Measurements from ENCODE around the gene SYNJ2.

SYNJ2 gene

DNA sequence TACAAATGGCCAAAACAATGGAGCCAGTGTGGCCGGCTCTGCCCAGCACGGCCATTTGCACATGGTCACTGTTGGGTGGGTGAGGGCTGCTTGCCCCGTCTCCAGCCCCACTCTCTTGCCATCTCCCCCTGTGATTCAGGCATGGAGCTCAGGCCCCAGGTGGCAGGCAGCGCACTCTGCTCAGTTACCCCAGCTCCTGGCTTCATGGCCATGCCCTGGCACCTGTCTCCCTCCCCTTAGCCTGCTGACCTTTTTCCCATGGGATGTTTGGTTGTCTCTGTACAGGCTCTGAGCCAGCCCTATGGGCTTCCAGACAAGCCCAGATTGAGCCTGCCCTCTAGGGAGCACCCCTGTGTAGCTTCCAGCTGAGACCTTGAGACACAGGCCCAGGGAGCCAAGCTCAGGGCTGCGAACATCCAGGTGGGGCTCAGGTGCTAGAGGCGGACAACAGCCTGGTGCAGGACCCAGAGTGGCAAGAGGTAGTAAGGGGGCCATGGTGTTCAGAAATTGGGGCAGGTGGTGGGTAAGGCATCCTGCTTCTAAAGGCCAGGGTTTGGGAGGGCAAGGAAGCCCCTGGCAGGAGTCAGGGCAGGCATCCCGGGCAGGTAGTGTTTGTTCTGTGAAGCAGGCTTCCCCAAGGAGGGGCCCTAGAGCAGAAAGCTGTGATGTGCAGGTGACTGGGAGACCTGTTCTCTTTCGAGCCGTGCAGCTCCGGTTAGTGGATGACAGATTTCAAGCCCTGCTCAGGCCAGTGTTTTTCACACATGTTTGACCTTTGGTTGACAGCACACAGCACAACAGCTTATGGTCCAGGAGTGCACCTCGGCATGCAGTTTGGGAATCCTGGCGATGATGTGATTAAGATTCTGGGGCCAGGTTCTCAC lies 17.7 kb downstream of the SYNJ2 start:
- DNase-seq, result no peak

DNA sequence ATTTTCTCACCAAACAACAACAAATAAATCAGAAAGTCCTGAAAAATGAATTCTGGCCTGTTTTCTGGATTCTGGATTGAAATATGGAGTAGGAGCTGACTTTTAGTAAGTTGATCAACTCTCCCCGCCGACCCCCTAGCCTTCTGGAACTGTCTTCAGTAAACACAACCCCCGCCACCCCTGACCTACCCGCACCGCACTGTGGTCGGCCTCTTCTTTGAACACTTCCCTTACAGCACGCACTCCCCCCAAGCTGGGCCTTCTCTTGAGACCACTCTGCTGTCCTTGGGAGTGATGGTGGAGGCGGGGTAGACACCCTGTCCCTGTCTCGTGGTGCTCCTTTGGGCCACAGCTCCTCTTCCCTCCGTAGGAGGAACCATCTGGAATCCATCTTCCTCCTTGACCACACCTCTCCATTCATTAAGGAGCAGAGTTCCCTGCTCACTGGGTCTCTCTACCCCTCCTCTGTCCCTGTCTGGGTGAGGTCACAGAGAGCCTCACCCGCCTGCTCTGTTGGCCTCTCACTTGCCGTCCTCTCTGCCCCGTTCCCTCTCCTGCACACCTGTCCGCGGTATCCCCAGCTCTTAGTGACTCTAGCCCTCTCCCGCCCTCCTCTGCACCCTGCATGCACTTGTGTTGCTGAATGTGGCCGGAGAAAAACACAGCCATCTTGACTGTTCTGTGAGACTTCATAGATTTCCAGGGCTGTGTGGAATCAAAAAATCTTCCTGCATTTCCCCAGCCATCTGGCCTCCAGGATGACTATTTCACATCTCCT lies 19.1 kb downstream of the SYNJ2 start:
- no peak for DNase-seq

DNA sequence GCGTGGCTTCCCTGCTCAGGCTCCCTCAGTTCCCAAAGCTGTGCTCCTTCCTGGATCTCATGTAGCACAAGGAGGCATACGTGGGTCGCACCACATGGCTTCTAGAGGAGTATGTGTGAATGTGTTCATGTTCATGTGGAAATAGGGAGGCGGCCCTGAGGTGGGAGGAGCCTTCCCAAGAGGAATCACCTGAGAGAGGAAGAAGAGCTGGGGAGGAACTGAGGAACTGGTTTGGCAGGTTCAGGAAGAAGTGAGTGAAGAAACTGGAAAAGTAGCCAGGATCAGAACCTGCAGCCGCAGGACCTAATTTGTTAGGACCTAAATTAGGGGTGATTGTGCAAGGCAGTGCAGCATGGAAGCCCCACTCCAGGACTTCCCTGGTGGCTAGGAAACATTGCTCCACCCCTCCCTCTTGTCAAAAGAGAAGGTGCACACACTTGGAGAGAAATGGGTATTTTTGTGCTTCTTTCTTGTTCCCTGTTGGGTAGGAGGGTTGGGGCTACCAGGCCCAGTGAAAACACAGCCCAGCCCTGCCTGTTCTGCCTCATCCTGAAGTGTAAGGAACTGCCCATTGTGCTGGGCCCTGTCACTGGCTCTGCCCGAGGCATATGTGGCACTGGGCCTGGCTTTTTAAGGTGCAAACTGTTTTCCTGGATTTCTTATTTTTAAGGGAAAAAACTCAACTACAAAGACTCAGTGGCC lies 20.7 kb downstream of the SYNJ2 start:
- DNase-seq, result no peak

DNA sequence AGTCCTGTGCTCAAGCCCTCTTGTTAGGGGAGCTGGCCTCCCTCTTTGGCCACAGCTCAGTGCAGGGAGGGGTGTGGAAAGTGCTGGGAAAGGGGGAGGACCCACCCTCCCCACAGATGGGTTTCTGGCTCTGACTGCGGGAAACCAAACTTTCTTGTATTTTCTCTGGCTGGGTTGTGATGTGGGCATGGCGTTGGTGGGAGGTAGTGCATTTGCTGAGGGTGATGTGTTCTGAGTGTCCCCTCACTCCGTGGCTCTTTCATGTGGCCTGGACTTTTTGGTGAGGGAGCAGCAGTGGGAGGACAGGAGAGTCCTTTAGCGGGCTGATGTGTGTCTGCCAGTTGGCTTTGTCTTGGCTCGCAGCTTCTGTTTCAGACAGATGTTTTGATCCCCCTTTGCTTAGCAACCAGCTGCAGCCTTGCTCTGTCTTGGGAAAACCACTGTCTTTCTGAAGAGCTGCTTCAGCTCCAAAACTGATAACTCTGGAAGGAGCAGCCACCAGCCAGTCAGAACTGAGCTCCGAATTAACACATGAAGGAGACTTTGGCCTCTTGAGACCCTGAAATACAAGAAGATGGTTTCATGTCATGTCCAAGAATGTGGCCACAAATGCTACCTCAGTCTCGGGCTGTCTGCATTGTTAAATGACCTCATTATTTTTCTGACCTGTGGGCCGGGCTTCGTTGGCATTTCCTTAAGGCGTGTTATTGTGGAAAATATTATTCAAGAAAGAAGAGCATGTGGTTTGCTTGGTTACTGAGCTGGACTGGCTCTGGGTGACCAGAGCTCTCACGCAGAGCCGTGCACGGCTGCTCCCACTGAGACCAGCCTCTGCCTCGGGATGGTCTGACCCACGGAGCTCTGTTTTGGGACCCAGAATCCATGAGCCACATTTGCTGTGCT lies 21.5 kb downstream of the SYNJ2 start:
- no peak for DNase-seq

DNA sequence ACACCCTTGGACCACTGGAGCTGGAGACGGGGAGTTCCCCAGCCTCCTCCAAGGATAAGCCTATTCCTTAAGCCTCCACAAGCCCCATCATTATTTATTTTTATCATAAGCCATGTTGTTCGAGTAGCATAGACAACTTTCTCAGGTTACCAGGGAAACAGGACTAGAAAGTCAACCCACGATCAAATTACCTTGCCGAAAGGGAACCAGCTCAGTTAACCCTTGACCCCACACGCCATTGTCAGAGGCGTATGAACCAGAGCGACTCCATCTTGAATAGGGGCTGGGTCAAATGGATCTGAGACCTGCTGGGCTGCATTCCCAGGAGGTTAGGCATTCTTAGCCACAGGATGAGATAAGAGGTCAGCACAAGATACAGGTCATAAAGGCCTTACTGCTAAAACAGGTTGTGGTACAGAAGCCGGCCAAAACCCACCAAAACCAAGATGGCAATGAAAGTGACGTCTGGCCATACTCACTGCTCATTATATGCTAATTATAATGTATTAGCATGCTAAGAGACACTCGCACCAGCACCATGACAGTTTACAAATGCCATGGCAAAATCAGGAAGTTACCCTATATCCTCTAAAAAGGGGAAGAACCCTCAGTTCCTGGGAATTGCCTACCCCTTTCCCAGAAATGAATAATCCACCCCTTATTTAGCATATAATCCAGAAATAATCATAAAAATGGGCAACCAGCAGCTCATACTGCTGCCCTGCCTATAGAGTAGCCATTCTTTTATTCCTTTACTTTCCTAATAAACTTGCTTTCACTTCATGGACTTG lies 22.4 kb downstream of the SYNJ2 start:
- no peak for DNase-seq

DNA sequence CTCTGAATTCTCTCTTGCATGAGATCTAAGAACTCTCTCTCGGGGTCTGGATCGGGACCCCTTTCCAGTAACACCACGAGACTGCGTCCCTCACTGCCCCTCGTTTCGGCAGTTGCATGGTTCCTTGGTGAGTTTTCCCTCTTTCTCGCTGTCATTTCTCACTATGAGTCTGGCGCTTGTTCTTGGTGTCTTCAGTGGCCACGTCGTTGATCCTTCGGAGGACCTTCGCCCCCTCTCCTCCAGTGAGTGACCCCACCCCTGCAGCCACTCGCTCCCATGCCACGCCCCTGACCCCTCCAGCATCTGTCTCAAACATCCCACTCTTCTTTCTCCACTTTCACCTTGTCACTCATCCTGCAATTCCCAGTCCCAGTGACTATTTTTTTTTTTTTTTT lies 23.0 kb downstream of the SYNJ2 start:
- no peak for DNase-seq

DNA sequence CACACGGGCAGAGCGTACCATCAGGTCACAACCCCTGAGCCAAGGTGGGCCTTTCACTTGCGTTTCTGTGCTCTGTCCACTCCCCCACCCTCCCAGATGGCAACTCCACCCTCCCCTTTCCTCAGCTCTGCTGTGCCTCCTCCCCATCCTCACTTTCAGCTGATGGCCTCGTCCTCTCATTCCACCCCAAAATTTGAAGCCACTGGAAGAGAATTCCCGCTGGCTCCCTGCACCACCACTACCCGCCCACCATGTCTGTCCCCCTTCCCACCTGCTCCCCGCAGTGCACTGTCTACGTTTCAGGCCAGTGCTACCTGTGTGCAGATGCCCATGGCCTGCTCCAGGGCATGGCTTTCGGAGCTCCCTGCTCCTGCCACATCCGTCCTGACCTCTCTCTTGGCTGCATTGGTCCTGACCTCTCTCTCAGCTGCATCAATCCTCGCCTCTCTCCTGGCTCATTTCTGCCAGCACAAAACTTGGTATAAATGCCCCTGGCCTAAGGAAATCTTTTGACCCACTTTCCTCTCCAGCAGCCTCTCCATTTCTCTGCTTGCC lies 24.0 kb downstream of the SYNJ2 start:
- no peak for DNase-seq

DNA sequence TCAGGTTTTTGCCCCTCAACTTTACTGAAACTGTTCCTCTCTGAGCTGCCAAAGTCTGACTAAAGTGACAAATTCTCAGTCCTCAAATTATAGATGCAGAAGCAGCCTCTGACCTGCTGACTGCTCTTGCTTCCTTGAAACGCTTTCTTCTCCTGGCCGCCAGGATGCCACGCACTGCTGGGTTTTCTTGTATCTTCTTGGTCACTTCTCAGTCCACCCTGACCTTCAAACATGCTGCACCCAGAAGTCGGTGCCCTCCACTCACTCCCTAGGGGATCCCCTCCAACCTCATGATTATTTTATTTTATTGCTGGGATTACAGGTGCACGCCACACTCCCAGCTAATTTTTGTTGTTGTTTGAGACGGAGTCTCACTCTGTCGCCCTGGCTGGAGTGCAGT lies 24.7 kb downstream of the SYNJ2 start:
- no peak for DNase-seq

DNA sequence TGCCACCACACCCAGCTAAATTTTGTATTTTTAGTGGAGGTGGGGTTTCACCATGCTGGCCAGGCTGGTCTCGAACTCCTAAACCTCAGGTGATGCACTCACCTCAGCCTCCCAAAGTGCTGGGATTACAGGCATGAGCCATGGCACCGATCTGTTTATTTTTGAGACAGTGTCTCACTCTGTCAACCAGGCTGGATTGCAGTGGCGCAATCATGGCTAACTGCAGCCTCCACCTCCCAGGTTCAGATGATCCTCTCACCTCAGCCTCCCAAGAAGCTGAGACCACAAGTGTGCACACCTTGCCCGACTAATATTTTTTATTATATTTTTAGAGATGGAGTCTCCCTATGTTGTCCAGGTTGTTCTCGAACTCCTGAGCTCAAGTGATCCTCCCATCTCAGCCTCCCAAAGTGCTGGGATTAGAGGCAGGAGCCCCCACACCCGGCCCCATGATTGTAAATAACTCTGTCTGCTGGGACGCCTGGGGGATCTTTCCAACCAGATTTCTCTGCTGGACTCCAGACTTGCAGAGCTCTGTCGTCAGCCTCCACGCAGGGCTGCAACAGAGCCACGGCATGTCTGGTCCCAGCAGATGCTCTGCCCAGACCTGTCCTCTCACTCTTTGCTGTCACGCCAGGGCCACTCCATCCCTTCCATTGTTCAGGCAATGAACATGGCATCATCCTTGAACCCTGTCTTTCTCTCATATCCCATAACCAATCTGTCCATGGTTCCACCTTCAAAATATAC lies 25.3 kb downstream of the SYNJ2 start:
- no peak for DNase-seq

DNA sequence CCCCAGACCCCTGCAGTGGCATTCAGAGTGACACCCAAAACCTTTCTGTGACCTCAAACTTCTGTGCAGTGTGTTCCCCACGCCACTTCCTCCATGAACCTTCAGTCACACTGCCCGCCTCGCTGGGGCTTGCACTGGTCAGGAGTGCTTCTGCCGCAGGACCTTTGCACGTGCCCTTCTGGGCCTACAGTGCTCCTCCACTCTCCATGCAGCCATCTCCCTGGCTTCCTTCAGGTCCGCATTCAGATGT lies 27.1 kb downstream of the SYNJ2 start:
- no peak for DNase-seq

DNA sequence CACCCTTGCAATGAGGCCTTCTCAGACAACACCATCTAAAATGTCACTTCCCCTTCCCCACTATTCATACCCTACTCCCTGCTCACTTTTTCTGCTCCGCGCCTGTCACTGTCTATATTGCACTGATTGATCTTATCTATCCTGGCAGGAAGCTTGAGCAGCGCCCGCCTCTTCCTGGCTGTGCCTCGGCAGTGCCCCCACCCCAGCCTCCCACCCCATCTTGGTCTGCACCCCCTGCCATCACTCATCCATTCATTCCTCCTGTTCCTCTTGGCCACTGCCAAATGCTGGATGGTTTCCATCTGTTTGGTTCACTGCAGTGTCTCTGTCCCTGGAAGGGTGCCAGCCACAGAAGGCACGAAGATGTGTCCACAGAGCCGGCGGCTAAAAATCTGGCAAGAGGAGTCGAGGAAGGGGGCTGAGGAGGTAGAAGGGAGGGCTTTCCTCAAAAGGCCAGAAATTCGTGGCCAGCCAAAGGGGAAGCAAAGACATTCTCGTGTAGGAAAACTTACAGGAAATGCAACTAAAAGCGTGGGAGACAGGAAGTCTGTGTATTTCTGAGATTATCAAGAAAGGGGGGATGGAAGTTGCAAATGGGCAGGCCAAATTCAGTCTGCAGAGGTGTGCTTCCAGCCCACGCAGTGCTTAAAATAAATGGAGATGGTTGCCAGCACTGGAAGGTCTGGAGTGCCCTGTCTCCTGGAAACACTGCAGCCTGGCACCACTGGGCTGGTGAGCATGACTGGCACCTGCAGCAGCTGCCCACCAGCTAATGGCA lies 27.6 kb downstream of the SYNJ2 start:
- DNase-seq, result no peak

DNA sequence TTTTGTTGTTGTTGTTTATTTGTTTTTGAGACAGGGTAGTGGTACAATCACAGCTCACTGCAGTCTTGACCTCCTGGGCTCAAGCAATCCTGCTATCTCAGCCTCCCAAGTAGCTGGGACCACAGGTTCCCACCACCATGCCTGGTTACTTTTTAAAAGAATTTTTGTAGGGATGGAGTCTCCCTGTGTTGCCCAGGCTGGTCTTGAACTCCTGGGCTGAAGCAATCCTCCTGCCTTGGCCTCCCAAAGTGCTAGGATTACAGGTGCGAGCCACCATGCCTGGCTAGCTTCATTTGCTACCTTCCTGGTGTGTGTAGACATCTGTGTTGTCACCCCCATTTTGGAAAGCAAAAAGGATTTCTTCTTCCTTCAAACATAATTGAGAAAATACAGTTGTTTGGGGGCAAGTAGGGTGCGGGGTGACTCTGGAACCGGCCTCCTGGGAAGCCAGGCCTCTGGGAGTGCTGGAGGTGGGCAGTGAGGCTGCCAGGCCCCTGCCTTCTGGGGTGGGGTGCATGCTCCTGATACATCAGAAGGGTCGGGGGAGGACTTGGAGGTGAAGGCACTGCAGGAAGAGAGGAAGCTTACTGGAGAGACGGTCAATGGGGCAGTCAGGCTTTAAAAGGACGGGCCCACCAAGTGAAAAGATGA lies 28.4 kb downstream of the SYNJ2 start:
- no peak for DNase-seq

DNA sequence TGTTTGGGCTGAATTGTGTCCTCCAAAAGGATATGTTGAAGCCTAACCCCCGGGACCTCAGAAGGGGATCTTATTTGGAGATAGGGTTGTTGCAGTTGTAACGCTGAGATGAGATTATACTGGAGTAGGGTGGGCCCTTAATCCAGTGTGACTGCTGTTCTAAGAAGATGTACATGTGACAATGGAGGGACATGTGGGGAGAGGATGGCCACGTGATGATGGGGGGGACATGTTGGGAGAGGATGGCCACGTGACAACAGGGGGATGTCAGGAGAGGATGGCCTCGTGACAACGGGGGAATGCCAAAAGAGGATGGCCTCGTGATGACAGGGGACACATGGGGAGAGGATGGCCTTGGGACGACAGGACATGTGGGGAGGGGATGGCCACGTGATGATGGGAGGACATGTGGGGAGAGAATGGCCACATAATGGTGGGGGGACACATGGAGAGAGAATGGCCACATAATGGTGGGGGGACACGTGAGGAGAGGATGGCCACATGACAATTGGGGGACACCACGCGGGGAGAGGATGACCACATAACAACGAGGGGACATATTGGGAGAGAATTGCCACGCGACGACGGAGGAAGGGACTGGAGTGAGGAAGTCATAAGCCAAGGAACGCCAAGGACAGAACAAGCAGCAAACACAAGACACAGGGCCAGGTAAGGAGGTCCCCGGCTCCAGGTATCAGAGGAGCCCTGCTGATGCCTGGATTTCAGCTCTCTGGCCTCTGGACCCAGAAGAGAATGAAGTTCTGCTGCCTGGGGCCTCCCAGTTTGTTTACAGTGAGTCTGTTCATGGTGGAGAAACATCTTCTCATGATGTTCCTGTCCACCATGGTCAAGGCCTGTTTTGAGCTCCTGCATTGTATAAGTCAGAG lies 29.2 kb downstream of the SYNJ2 start:
- no peak for DNase-seq

DNA sequence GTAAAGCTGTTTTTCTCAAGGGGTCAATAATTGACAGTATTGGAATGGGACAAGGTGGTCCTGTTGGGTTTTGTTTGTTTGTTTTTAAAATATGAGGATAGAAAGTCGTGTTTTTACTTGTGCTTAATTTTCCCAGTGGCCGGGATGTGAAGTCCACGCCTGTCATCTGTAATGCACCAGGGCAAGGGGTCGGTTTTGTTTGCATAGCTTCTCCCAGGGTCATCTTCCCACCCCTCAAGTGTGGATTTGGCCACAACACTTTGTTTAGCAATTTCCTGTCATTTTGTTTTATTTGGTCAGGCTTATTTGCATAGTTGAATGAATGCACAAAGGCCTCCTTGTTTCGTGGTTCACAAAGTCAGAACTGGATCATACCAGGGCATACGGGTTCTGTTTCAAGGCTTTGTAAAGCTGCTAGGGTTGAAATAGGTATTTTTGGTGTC lies 29.8 kb downstream of the SYNJ2 start:
- DNase-seq, result no peak

DNA sequence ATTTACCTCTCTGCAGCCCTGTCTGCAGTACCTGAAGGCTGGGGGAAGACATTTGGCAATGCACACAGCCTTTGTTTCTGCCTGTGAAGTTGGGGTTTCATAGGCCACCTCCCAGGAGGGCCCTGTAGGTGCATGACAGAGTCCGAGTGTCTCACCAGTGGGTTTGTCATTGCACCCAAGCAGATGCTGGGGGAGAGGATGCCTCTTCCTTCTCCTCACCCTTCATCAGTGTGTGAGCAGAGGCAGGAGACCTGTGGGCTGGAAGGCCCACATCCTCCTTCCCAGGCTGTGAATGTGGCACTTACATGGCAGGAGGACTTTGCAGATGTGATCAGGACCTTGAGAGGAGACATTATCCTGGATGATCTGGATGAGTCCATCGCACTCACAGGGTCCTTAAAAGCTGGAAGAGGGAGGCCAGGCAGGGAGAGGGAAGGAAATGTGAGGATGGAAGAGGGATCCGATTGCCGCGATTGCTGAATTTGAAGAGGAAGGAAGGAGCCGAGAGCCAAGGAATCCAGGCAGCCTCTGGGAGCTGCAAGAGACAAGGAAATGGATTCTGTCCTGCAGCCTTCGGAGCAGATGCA lies 30.4 kb downstream of the SYNJ2 start:
- no peak for DNase-seq

DNA sequence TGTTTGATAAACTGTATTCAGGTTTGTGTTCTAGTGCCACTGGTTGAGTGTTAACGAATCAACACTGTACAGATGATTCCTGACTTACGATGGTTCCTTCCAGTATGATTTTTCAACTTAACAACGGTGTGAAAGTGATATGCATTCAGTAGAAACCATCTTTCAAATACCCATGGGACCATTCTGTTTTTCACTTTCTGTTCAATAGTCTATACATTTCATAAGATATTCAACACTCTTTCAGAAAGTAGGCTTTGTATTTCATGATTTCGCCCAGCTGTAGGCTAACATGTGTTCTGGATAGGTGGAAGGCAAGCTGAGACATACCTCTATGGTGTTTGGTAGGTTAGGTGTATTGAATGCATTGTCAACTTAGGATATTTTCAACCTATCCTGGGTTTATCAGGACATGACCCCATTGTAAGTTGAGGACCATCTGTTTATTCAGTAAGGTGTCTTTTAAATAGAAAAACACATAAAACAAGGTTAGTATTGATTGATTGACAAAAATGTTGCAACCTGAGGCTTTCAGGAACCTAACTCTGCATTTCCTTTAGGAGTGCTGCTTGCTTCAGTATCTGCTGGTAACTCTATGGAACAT lies 32.3 kb downstream of the SYNJ2 start:
- DNase-seq, result no peak

DNA sequence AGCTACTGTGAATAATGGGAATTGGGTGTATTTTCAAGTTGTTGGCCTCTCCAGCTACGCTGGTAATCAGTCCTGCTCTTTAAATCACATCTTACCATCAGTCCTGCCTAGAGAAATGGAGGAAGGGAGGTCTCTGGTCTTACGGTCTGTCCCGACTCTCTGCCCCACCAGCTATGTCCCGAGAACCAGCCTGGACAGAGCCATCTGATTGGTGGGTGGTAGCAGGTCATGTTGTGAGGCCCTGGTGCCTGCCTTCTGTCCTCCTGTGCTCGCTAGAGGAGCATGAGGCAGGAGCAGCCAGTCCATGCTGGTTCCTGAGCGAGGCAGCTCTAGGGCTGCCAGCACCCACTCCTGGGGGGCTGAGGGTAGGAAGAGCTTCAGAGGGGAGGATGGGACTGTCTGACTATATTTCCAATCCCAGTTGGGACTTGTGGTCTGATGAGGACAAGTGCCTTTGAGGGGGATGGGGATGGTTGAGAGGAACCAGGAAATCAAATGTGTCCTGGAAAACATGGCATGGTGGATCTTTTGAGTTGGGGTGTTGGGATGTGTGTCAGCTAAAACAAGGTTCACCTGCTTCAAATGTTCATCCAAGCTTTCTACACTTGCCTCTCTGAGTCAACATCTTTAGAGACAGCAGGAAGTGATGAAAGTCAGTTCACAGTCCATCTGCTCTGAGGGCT lies 33.0 kb downstream of the SYNJ2 start:
- no peak for DNase-seq
